Neural progenitor cell (in vitro differentiated cells): ENCODE data around the gene RNF175. TPM values are rescaled to one million over a fixed set of nuclear protein-coding genes. Genes with fewer than 3 reads are reported as not detected.
A peak's percentile ranks its signal among the peaks of the same experiment; 100 is the strongest.

ENCODE experiments used
- DNase-seq: peaks from one replicate; pipeline ENCODE4 v3.0.0-alpha.2; 2016; ENCODE audit warnings: low spot score
- H2AFZ ChIP-seq: fragments of 200-600 bp; sonication (generic); replicated peaks from 2 replicates; pipeline ENCODE4 v1.6.1; 2016; ENCODE audit warnings: antibody characterized with exemption
- H3F3A ChIP-seq: fragments of 200-600 bp; sonication (generic); 2 replicates; pipeline ENCODE4 v1.6.1; 2016; ENCODE audit warnings: antibody characterized with exemption, low read depth
- H3K27ac ChIP-seq: fragments of 200-600 bp; sonication (generic); 2 replicates; pipeline ENCODE4 v1.5.1; 2016; ENCODE audit warnings: mild to moderate bottlenecking
- H3K27me3 ChIP-seq: fragments of 200-600 bp; sonication (generic); 2 replicates; pipeline ENCODE4 v1.6.1; 2016; ENCODE audit warnings: mild to moderate bottlenecking, moderate library complexity
- H3K36me3 ChIP-seq: fragments of 200-600 bp; sonication (generic); 2 replicates; pipeline ENCODE4 v1.5.1; 2016
- H3K4me1 ChIP-seq: fragments of 200-600 bp; sonication (generic); 2 replicates; pipeline ENCODE4 v1.6.1; 2016; ENCODE audit warnings: mixed run types
- H3K4me2 ChIP-seq: fragments of 200-600 bp; sonication (generic); 2 replicates; pipeline ENCODE4 v1.6.1; 2016
- H3K4me3 ChIP-seq: fragments of 200-600 bp; sonication (generic); 2 replicates; pipeline ENCODE4 v1.5.1; 2016
- H3K79me2 ChIP-seq: fragments of 200-600 bp; sonication (generic); 2 replicates; pipeline ENCODE4 v1.6.1; 2016; ENCODE audit warnings: low read depth
- H3K9ac ChIP-seq: fragments of 200-600 bp; sonication (generic); 2 replicates; pipeline ENCODE4 v1.6.1; 2016
- H3K9me3 ChIP-seq: fragments of 200-600 bp; sonication (generic); 2 replicates; pipeline ENCODE4 v1.5.1; 2016; ENCODE audit warnings: low read depth
- H4K20me1 ChIP-seq: fragments of 200-600 bp; sonication (generic); 2 replicates; pipeline ENCODE4 v1.6.1; 2016; ENCODE audit warnings: low read depth
- H3K27ac Mint-ChIP-seq: 3 replicates; pipeline ENCODE4 v1.8.0; 2021; ENCODE audit warnings: mixed read lengths
- H3K27me3 Mint-ChIP-seq: 2 replicates; pipeline ENCODE4 v1.8.0; 2022; ENCODE audit warnings: low read depth, mild to moderate bottlenecking, inconsistent platforms, moderate library complexity, mixed read lengths; ENCODE audit not compliant: insufficient read depth
- H3K36me3 Mint-ChIP-seq: 3 replicates; pipeline ENCODE4 v1.8.0; 2021; ENCODE audit warnings: mixed read lengths
- H3K4me1 Mint-ChIP-seq: 3 replicates; pipeline ENCODE4 v1.8.0; 2021; ENCODE audit warnings: mixed read lengths
- H3K4me3 Mint-ChIP-seq: 3 replicates; pipeline ENCODE4 v1.8.0; 2021; ENCODE audit warnings: mild to moderate bottlenecking, moderate library complexity, mixed read lengths
- H3K9me3 Mint-ChIP-seq: 3 replicates; pipeline ENCODE4 v1.8.0; 2020; ENCODE audit warnings: mixed read lengths
- EZH2 ChIP-seq: fragments of 200-600 bp; sonication (generic); IDR thresholded peaks from 2 replicates; pipeline ENCODE4 v1.6.1; 2017; ENCODE audit warnings: antibody characterized with exemption, mild to moderate bottlenecking, moderate library complexity
- EZH2phosphoT487 ChIP-seq: fragments of 200-600 bp; sonication (generic); IDR thresholded peaks from 2 replicates; pipeline ENCODE4 v1.6.1; 2017; ENCODE audit warnings: antibody characterized with exemption
- total RNA-seq: library from RNA; depleted of rRNA; stranded (reverse); fragments of >200 nt; gene quantifications from 2 replicates; pipeline ENCODE4 v1.2.3, GENCODE V29; 2015; ENCODE audit warnings: low replicate concordance
- TF ChIP-seq, protein P1 (sequence below): fragments of 200-600 bp; sonication (generic); IDR thresholded peaks from 2 replicates; pipeline ENCODE4 v1.5.1; 2017; ENCODE audit warnings: antibody characterized with exemption, mild to moderate bottlenecking

RNF175 gene
- total RNA-seq, 1 donor from 2014 or later, result 34.6 TPM

DNA sequence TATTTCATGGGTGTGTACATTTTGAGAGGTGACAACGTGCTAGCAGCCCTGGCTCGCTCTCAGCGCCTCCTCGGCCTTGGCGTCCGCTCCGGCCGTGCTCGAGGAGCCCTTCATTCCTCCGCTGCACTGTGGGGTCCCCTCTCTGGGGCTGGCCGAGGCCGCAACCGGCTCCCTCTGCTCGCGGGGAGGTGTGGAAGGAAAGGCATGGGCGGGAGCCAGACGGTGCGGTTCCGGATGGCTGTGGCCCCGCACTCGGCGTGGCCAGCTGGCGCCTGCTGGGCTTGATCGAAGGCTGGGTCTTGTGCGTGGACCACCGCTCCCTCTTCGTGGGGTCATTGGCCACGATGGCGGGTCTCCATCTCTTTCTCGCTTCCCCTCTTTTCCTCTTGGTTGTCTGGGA, 46.2 kb upstream of the RNF175 start:
- no peaks in the 10 kb centered on the region for H3K79me2 ChIP-seq
- H3K4me2 ChIP-seq, result no peak overlapping the region
- H3F3A ChIP-seq, result no peaks in the 10 kb centered on the region
- Mint-ChIP-seq H3K36me3 (peaks cover 52% of the 10 kb centered on the region), H3K27me3 (peaks cover 2% of the 10 kb centered on the region), H3K9me3 (peaks cover 54% of the 10 kb centered on the region), H3K27ac (no peak overlapping the region), H3K4me3 (no peak overlapping the region), H3K4me1 (no peaks in the 10 kb centered on the region)
- H3K4me3 ChIP-seq, result no peak overlapping the region
- H3K4me1 ChIP-seq, result peaks cover 15% of the 10 kb centered on the region
- no peak for TF ChIP-seq EZH2
- TF ChIP-seq EZH2phosphoT487, result no peak
- TF ChIP-seq, protein P1, sequence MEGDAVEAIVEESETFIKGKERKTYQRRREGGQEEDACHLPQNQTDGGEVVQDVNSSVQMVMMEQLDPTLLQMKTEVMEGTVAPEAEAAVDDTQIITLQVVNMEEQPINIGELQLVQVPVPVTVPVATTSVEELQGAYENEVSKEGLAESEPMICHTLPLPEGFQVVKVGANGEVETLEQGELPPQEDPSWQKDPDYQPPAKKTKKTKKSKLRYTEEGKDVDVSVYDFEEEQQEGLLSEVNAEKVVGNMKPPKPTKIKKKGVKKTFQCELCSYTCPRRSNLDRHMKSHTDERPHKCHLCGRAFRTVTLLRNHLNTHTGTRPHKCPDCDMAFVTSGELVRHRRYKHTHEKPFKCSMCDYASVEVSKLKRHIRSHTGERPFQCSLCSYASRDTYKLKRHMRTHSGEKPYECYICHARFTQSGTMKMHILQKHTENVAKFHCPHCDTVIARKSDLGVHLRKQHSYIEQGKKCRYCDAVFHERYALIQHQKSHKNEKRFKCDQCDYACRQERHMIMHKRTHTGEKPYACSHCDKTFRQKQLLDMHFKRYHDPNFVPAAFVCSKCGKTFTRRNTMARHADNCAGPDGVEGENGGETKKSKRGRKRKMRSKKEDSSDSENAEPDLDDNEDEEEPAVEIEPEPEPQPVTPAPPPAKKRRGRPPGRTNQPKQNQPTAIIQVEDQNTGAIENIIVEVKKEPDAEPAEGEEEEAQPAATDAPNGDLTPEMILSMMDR, result no peak
- no peaks in the 10 kb centered on the region for H3K27me3 ChIP-seq
- no peak overlapping the region for H3K27ac ChIP-seq
- H2AFZ ChIP-seq, result no peak overlapping the region
- DNase-seq, result no peak
- H3K9me3 ChIP-seq, result no peaks in the 10 kb centered on the region
- no peak overlapping the region for H3K9ac ChIP-seq
- no peaks in the 10 kb centered on the region for H3K36me3 ChIP-seq
- no peaks in the 10 kb centered on the region for H4K20me1 ChIP-seq

DNA sequence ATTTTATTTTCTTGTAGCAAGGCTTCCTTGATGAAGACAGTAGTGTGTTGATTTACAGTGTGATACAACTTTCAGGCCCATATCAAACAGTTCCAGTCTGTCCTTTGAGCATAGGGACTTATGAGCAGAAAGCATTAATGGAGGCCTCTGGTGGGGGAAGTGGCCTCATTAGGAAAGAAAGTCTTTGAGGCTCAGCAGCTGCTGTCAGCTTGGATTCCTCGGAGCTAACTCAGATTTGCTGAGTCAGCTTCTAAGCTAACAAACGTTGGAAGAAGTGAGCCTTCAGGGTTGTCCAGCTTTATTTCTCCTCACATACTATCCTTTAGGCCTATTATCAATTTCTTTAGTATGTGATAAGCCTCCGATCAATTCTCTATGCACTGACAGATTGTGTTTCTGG, 44.9 kb upstream of the RNF175 start:
- no peaks in the 10 kb centered on the region for H3K79me2 ChIP-seq
- H3F3A ChIP-seq, result no peaks in the 10 kb centered on the region
- H3K4me3 ChIP-seq, result no peak overlapping the region
- no peaks in the 10 kb centered on the region for H3K36me3 ChIP-seq
- Mint-ChIP-seq H3K27me3 (peaks cover 2% of the 10 kb centered on the region), H3K4me1 (peaks cover 3% of the 10 kb centered on the region), H3K27ac (peak overlapping the region; percentile 66), H3K4me3 (no peak overlapping the region), H3K36me3 (peaks cover 54% of the 10 kb centered on the region), H3K9me3 (peaks cover 51% of the 10 kb centered on the region)
- no peak for DNase-seq
- no peak overlapping the region for H2AFZ ChIP-seq
- no peaks in the 10 kb centered on the region for H3K9me3 ChIP-seq
- TF ChIP-seq EZH2, result no peak
- TF ChIP-seq EZH2phosphoT487, result no peak
- TF ChIP-seq, protein P1, result no peak
- H3K9ac ChIP-seq, result no peak overlapping the region
- no peak overlapping the region for H3K4me2 ChIP-seq
- H3K4me1 ChIP-seq, result peaks cover 25% of the 10 kb centered on the region
- no peak overlapping the region for H3K27ac ChIP-seq
- H3K27me3 ChIP-seq, result no peaks in the 10 kb centered on the region
- no peaks in the 10 kb centered on the region for H4K20me1 ChIP-seq

DNA sequence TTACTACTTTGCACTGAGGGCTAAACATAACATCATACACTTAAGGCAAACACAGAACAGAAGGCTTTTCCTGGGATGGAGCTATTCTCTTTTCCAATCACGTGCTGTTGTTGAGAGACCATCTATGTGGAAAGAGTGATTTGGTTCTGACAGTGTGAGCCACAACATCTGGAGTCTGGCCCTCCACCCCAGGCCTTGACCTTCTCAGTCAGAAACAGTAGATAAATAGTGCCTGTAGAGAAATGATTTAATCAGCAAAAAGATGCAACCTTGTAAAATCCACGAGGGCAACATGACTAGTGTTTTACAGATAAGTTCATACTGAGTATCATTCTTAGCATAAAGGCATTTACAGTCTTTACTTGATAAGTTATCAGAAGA, 39.9 kb upstream of the RNF175 start:
- Histone ChIP-seq H3K4me2 (no peak overlapping the region), H3K27me3 (no peaks in the 10 kb centered on the region), H3F3A (no peaks in the 10 kb centered on the region), H3K9me3 (no peaks in the 10 kb centered on the region), H3K27ac (no peak overlapping the region), H4K20me1 (no peaks in the 10 kb centered on the region), H2AFZ (no peak overlapping the region), H3K9ac (no peak overlapping the region), H3K4me1 (peaks cover 38% of the 10 kb centered on the region), H3K79me2 (no peaks in the 10 kb centered on the region), H3K36me3 (no peaks in the 10 kb centered on the region), H3K4me3 (no peak overlapping the region)
- Mint-ChIP-seq H3K27ac (no peak overlapping the region), H3K4me1 (peaks cover 28% of the 10 kb centered on the region), H3K4me3 (no peak overlapping the region), H3K36me3 (peaks cover 63% of the 10 kb centered on the region), H3K9me3 (peaks cover 47% of the 10 kb centered on the region), H3K27me3 (peaks cover 2% of the 10 kb centered on the region)
- TF ChIP-seq, protein P1, result no peak
- TF ChIP-seq EZH2, result no peak
- TF ChIP-seq EZH2phosphoT487, result no peak
- DNase-seq, result no peak
